DND-41 (cell line): ENCODE results near the gene DNAH8.

Source experiments
- ATAC-seq: fragments of 200-7000 bp; cut with Tn5 transposase; 3 replicates; pipeline ENCODE4 v1.9.1; 2021; ENCODE audit warnings: low read depth; ENCODE audit not compliant: insufficient read depth
- DNase-seq: peaks from one replicate; pipeline ENCODE4 v3.0.0-alpha.2; 2020
- H2AFZ ChIP-seq: 2 replicates; pipeline ENCODE4 v1.6.0; 2012; ENCODE audit warnings: low read depth, low read length
- H3K27ac ChIP-seq: 2 replicates; pipeline ENCODE4 v1.5.1; 2012; ENCODE audit warnings: low read length, inconsistent platforms
- H3K27me3 ChIP-seq: fragments of 200-600 bp; sonication (generic); 2 replicates; pipeline ENCODE4 v1.6.0; 2012; ENCODE audit warnings: low read length, mild to moderate bottlenecking, inconsistent platforms; ENCODE audit not compliant: insufficient read depth, poor library complexity
- H3K36me3 ChIP-seq: 2 replicates; pipeline ENCODE4 v1.5.1; 2012; ENCODE audit warnings: low read length, inconsistent platforms; ENCODE audit not compliant: insufficient read depth
- H3K4me1 ChIP-seq: 2 replicates; pipeline ENCODE4 v1.5.1; 2012; ENCODE audit warnings: mild to moderate bottlenecking, low read length; ENCODE audit not compliant: insufficient read depth
- H3K4me2 ChIP-seq: 2 replicates; pipeline ENCODE4 v1.6.0; 2012; ENCODE audit warnings: mild to moderate bottlenecking, moderate library complexity, low read length, inconsistent platforms; ENCODE audit not compliant: insufficient read depth
- H3K4me3 ChIP-seq, 2 experiments: fragments of 200-600 bp in 1 of 2; shearing (Covaris generic) in 1 of 2; 2 replicates each; pipeline ENCODE4 v1.5.1; 2012 to 2016; ENCODE audit warnings: inconsistent platforms in 2 of 2, low read length in 2 of 2, mild to moderate bottlenecking in 2 of 2, low read depth in 1 of 2, moderate library complexity in 1 of 2
- H3K79me2 ChIP-seq: 2 replicates; pipeline ENCODE4 v1.6.0; 2012; ENCODE audit warnings: low read length, inconsistent platforms; ENCODE audit not compliant: insufficient read depth
- H3K9ac ChIP-seq: 2 replicates; pipeline ENCODE4 v1.6.0; 2012; ENCODE audit warnings: low read depth, mild to moderate bottlenecking, inconsistent platforms, low read length, moderate library complexity
- H3K9me3 ChIP-seq: 2 replicates; pipeline ENCODE4 v1.5.1; 2012; ENCODE audit warnings: low read length, moderate library complexity, mild to moderate bottlenecking, inconsistent platforms; ENCODE audit not compliant: insufficient read depth, severe bottlenecking
- H4K20me1 ChIP-seq: 2 replicates; pipeline ENCODE4 v1.6.0; 2012; ENCODE audit warnings: low read length; ENCODE audit not compliant: insufficient read depth
- CTCF ChIP-seq: IDR thresholded peaks from 2 replicates; pipeline ENCODE4 v1.5.1; 2012; ENCODE audit warnings: borderline replicate concordance, low read length, moderate library complexity, mild to moderate bottlenecking; ENCODE audit not compliant: poor library complexity, severe bottlenecking; ENCODE audit errors: extremely low read depth
- EZH2 ChIP-seq: IDR thresholded peaks from 3 replicates; pipeline ENCODE4 v1.6.1; 2012; ENCODE audit warnings: borderline replicate concordance, low read depth, mild to moderate bottlenecking, moderate library complexity, low read length, inconsistent platforms; ENCODE audit not compliant: severe bottlenecking

The DNAH8 gene

GRCh38 chr6:38944655-38945279, 229.7 kb downstream of the DNAH8 start:
- ATAC-seq (no peak), DNase-seq (no peak)
- Histone ChIP-seq H3K9me3 (no peaks in the 10 kb centered on the region), H4K20me1 (no peaks in the 10 kb centered on the region), H3K4me1 (no peaks in the 10 kb centered on the region), H3K27me3 (no peaks in the 10 kb centered on the region), H3K9ac (no peak overlapping the region), H3K4me3 (no peak overlapping the region), H3K4me2 (no peak overlapping the region), H3K27ac (no peak overlapping the region), H2AFZ (no peak overlapping the region), H3K79me2 (no peaks in the 10 kb centered on the region), H3K36me3 (no peaks in the 10 kb centered on the region)
- TF ChIP-seq CTCF (no peak), EZH2 (no peak)

- TF ChIP-seq CTCF: no peak
- TF ChIP-seq EZH2: no peak
- no peak for DNase-seq
- Histone ChIP-seq H3K4me3 (no peak overlapping the region), H2AFZ (no peak overlapping the region), H3K27ac (no peak overlapping the region), H3K79me2 (no peaks in the 10 kb centered on the region), H3K36me3 (no peaks in the 10 kb centered on the region), H4K20me1 (no peaks in the 10 kb centered on the region), H3K27me3 (no peaks in the 10 kb centered on the region), H3K4me1 (no peaks in the 10 kb centered on the region), H3K9me3 (no peaks in the 10 kb centered on the region), H3K9ac (no peak overlapping the region), H3K4me2 (no peak overlapping the region)
- ATAC-seq: no peak
These were observed 240.8 kb downstream of the DNAH8 start for GRCh38 chr6:38955861-38956260.

- H3K9me3 ChIP-seq: no peaks in the 10 kb centered on the region
- no peaks in the 10 kb centered on the region for H3K36me3 ChIP-seq
- no peaks in the 10 kb centered on the region for H3K4me1 ChIP-seq
- H3K4me3 ChIP-seq: no peak overlapping the region
- no peak overlapping the region for H3K4me2 ChIP-seq
- H3K27ac ChIP-seq: no peak overlapping the region
- ATAC-seq (no peak), DNase-seq (no peak)
- no peak overlapping the region for H2AFZ ChIP-seq
- H3K79me2 ChIP-seq: no peaks in the 10 kb centered on the region
- TF ChIP-seq EZH2 (no peak), CTCF (no peak)
- no peaks in the 10 kb centered on the region for H3K27me3 ChIP-seq
- H4K20me1 ChIP-seq: no peaks in the 10 kb centered on the region
- no peak overlapping the region for H3K9ac ChIP-seq
These were observed 242.3 kb downstream of the DNAH8 start for GRCh38 chr6:38957426-38957825.

GRCh38 chr6:38959138-38959537, 244.0 kb downstream of the DNAH8 start:
- no peaks in the 10 kb centered on the region for H3K79me2 ChIP-seq
- ATAC-seq: no peak
- H3K4me1 ChIP-seq: no peaks in the 10 kb centered on the region
- H3K27ac ChIP-seq: no peak overlapping the region
- no peaks in the 10 kb centered on the region for H3K27me3 ChIP-seq
- H3K4me3 ChIP-seq: no peak overlapping the region
- no peaks in the 10 kb centered on the region for H3K9me3 ChIP-seq
- no peaks in the 10 kb centered on the region for H3K36me3 ChIP-seq
- no peak overlapping the region for H3K9ac ChIP-seq
- no peak overlapping the region for H3K4me2 ChIP-seq
- no peaks in the 10 kb centered on the region for H4K20me1 ChIP-seq
- DNase-seq: no peak
- no peak for TF ChIP-seq CTCF
- TF ChIP-seq EZH2: no peak
- no peak overlapping the region for H2AFZ ChIP-seq
